HEK293 (cell line): ENCODE measurements around the gene CAMK2N1.

Experiments used
- ZNF10 ChIP-seq: fragments of 450-650 bp; formaldehyde crosslinking; IDR thresholded peaks from 2 replicates; pipeline ENCODE4 v1.5.1; 2017; ENCODE audit warnings: missing biosample characterization, missing genetic modification characterization
- ZNF114 ChIP-seq: fragments of 450-650 bp; formaldehyde crosslinking; IDR thresholded peaks from 2 replicates; pipeline ENCODE4 v1.5.0; 2017; ENCODE audit warnings: missing biosample characterization, missing genetic modification characterization
- ZNF140 ChIP-seq: fragments of 450-650 bp; formaldehyde crosslinking; IDR thresholded peaks from 2 replicates; pipeline ENCODE4 v1.5.1; 2016; ENCODE audit warnings: missing biosample characterization, missing genetic modification characterization
- ZNF174 ChIP-seq: fragments of 450-650 bp; formaldehyde crosslinking; IDR thresholded peaks from 2 replicates; pipeline ENCODE4 v1.5.0; 2017; ENCODE audit warnings: missing biosample characterization, mild to moderate bottlenecking, missing genetic modification characterization
- TF ChIP-seq, protein P1 (sequence below): fragments of 450-650 bp; formaldehyde crosslinking; IDR thresholded peaks from 2 replicates; pipeline ENCODE4 v1.5.0; 2017; ENCODE audit warnings: missing biosample characterization, missing genetic modification characterization, borderline replicate concordance

CAMK2N1 gene

DNA sequence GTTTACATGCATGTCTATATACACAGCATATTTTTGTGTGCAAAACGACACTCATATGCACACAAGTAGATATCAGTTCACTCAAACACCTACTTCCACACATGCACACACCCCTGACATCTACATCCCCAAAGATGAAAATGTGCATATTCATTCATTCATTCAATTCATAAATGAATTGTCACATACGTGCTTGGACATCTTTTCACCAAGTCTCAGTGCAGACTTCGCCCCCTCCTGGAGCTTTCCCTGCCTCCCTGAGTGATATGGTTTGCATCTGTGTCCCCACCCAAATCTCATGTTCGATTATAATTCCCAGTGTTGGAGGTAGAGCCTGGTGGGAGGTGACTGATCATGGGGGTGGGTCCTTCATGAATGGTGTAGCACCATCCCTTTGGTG lies 53.1 kb downstream of the CAMK2N1 start (continued):
- TF ChIP-seq, protein P1, sequence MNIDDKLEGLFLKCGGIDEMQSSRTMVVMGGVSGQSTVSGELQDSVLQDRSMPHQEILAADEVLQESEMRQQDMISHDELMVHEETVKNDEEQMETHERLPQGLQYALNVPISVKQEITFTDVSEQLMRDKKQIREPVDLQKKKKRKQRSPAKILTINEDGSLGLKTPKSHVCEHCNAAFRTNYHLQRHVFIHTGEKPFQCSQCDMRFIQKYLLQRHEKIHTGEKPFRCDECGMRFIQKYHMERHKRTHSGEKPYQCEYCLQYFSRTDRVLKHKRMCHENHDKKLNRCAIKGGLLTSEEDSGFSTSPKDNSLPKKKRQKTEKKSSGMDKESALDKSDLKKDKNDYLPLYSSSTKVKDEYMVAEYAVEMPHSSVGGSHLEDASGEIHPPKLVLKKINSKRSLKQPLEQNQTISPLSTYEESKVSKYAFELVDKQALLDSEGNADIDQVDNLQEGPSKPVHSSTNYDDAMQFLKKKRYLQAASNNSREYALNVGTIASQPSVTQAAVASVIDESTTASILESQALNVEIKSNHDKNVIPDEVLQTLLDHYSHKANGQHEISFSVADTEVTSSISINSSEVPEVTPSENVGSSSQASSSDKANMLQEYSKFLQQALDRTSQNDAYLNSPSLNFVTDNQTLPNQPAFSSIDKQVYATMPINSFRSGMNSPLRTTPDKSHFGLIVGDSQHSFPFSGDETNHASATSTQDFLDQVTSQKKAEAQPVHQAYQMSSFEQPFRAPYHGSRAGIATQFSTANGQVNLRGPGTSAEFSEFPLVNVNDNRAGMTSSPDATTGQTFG (tag by site-specific recombination), result no peak
- TF ChIP-seq ZNF10 (tag by site-specific recombination) (no peak), ZNF114 (no peak), ZNF140 (tag by site-specific recombination) (no peak), ZNF174 (no peak)
